Stimulated activated CD8-positive, alpha-beta memory T cell treated with anti-CD3 and anti-CD28 coated beads, Interleukin-12 subunit alpha, Interleukin-12 subunit beta, amount 100 ng/mL, for 4 hours (primary cell): Measurements from ENCODE around the gene NEURL1B.
"Not testable (repeated sequence)": the region's sequence is repeated elsewhere in the genome, so short reads cannot be mapped to it uniquely, and the experiment has no call there.

Source experiments
- DNase-seq: peaks from one replicate; pipeline ENCODE4 v3.0.0-alpha.2; 2020; ENCODE audit warnings: low read depth

Gene NEURL1B

DNA sequence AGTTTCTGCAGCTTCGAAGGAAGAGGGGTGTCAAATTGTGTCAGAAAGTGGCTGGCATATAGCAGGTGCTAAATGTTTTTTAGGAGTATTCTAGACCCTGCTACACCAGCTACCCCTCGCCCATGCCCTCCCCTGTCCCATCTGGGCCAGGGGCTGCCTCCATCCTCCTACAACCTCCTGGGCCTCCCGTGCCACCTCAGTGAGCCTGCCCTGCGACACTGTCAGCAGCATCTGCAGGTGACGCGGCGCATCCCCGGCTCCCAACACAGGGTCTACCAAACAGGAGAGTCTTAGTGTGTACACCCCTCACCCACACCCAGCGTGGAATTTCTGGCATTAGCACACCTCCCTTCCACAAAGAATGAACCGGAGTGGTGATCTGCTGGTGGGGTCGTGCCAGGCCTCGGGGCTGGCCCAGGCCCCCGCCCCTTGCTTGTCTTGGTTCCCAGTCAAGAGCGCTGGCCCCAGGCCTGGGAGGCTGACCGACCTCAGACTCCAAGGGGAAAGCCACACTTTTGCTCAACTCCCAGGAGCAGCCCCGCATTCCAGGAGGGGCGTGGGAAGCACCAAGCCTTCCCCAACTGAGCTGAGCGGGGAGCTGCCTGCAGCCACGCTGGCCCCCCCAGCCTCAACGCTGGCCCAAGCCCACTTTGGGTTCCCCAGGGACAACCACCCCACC lies 55.2 kb downstream of the NEURL1B start:
- DNase-seq, result no peak

DNA sequence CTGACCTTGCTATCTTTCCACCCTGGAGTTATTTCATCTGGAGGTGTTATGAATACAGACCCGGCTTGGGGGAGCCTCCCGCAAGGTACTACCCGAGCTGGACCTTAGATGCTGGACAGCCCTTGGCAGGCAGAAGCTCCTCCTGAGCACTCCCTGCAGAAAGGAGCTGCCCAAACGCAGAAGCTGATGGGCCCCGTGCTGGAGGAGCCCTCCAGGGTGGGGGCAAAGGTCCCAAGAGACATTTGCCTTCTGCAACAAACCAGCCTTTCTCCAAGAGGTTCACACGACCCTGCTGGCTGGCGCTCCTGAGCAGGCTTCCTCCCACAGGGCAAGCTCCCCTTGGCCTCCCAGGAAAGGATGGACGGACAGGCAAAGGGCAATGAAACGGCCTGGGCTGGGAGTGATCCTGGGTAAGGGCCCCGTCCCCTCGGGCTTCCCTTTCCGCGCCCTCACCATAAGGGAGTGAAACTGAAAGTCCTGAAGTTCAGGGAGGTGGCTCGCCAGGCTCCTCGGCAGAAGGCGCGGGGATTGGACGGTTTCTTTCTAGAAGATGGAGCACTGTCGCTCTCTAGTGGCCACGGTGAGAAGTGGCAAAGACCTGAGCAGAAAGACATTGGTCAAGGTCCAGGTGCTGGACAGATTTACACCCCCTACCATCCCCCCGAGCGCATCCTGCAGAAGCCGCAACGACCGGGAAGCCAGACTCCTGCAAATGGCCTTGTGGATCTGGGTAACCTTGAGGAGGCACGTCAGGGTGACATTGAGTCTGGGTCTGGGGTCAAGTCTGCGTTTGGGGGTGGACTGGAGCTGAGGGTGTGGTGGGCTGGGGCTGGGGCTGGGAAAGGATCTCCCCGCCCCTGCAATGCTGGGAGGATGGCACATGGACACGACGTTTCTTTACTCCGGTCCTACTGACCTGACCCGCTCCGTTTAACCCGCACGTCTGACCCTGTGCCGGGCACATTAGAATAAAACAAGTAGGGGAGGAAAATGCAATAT lies 56.4 kb downstream of the NEURL1B start:
- DNase-seq, result peak; percentile 69

DNA sequence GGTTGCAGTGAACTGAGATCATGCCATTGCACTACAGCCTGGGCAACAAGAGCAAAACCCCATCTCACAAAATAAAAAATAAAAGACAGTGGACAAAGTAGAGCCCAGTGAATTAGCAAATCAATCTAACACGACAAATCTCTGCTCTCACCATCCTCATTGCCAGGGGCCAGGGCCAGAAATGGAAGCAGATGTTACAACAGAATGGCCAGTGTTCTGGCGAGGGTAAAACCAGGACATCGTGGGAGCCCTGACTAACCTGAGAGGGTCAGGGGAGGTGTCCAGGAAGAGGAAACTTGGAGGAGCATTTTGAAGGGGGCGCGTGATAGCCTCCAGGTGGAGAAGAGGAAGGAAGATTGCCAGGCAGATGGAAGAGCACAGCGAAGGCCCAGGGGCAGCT lies 58.4 kb downstream of the NEURL1B start:
- no peak for DNase-seq

DNA sequence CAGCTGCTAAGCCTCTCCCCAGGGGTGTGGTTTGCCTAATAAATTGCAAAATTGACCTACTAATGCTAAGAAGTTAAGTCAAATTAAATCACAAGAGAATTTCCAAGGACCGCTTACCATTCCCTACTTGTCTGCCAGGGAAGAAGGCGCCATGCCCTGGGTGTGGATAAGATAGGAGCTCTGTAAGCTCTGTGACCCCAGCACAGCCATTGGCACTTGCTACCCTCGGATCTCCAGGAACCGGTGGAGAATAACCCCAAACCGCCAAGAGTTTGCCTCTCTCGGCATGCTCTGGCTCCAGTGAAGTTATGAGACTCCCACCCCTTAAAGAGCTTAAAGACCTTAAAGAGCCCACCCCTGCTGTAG lies 58.9 kb downstream of the NEURL1B start:
- no peak for DNase-seq

DNA sequence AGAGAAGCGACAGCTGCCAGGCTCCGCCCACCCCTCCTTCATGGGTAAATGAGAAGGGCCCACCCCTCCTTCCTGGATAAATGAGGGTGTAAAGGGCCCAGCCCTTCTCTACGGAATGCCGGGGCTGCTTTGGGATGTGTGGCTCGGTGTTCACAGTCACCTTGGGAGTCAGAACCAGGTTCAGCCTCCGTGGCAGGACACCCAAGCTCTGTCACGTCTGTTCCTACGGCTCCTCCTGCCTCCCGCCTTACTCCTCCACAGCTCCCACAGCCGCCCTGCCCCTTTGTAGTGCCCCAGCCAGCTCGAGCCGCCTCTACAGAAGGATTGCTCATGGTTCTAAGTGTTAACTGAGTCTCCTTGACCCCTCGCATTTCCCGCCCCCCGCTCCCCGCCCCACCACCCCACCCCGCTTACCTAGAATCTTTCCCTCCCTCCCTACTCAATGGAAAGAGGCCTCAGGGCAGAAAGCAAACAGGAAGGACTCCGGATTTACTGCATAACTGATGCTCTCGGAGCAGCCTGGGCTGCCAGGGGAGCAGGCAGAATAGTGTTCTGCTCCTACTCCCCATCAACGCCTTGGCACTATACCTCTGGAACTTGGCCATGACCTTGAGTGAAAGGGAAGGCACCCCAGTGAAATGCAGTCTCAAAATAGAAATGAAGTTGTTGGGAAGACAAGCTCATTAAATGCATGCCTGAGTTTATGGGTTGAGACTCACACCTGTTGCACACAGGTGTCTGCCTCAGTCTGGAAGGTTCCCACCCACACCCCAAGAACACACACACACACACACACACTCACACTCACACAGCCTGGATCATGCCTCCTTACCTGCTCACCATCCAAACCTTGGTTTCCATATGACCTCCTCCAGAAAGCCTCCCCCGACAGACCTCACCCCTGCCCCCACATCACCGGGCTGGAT lies 59.6 kb downstream of the NEURL1B start:
- no peak for DNase-seq

DNA sequence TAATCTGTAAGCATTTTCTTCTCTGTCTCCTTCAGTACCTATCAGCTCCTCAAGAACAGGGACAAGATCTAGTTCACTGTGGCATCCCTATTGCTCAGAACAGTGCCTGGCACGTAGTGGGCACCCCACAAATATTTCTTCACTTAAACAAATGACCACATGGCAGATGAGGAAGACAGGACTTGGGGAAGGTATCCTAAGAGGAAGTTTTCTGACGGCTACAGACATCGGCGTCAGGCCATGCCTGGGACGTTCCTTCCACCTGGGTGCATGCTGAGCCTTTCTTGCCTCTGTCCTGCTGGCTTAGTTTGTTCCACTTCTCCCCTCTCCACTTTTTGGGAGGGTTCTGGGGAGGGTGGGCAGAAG lies 60.2 kb downstream of the NEURL1B start:
- no peak for DNase-seq

DNA sequence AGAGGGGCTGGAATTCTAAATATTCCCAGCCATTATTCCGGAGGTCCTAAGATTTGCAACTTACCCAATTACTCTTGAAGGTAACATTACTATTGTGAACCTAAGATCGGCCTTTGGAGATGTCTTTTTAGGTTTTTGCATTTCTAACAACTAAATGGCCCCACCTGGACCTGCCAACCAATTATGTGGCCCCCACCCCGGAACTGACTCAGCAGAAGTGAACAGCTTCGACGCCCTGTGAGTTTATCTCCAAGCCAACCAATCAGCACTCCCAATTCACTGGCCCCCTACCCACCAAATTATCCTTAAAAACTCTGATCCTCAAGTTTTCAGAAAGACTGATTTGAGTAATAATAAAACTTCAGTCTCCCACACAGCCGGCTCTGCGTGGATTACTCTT lies 62.9 kb downstream of the NEURL1B start:
- DNase-seq, result no peak

DNA sequence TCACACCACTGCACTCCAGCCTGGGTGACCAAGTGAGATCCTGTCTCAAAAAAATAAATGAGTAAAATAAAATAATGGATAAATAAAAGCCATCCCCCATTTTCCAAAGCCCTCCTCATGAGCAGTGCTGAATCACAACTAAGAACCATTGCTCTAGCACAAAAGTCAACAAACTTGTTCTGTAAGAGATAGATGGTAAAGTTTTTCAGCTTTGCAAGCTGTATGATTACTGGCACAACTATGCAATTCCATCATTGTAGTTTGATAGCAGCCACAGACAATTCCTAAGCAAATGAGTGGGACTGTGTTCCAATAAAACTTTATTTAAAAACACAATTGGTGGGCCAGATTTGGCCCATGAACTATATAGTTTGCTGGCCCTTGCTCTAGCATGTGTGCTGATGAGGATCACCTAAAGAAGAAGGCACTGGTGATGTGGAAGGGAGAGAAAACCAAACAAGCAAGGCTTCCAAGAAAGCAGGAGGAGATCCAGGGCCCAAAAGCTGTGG lies 64.6 kb downstream of the NEURL1B start:
- no peak for DNase-seq

DNA sequence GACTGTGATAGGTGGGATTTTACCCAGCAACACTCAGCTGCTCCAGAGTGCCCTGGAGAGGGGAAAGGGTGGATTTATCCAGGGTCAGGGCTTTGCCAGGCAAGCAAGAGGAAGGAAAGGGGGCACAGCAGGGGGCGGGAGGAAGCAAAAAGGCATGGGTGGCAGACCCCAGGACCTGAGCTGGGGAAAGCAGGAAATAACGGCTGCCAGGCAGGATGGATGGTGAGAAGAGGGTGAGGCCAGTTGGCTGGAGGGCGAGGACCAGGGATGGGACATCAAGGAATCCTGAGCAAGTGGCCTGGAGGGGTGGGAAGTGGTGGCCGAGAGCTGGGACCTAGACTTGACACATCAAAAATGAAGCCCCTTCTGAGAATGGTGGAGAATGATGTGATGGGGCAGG lies 65.7 kb downstream of the NEURL1B start:
- no peak for DNase-seq

DNA sequence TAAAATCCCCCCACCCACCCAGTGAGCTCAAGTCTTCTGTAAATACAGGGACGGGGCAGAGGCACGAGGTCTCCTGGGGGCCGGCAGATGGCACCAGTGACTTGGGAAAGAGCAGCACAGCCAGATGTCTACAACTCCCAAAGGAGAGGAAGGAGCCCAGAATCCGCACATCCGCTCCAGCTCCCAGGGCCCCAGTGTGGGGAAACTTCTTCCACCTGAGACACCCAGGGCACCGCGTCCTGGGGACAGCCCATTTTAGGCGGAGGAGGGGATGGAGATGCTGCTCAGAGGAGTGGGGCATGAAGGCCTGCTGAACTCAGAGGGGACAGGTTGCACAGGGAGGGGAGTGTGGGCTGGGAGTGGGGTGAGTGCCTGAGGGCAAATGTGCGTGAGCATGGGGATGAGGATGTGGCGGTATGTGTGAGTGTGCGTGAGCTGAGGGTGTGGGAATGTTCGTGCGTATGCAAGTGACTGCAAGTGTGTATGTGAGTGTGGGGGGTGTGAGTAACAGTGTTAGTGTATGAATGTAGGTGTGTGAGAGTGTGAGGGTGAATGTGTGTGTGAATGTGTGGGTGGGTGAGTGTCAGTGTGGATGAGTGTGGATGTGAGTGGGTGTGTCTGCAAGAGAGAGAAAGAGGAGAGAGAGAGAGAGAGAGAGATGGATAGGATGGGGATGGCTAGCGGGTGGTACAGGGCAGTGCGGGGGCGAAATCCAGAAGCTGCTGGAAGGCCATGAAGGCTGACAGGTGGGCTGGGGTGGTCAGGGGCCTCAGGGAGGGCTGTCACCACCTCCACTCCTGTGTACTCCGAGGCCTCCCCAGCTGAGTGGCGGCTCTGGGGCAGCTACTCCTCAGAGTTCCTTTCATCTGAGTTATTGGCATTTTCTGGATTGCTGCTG lies 66.5 kb downstream of the NEURL1B start:
- DNase-seq, result no peak

DNA sequence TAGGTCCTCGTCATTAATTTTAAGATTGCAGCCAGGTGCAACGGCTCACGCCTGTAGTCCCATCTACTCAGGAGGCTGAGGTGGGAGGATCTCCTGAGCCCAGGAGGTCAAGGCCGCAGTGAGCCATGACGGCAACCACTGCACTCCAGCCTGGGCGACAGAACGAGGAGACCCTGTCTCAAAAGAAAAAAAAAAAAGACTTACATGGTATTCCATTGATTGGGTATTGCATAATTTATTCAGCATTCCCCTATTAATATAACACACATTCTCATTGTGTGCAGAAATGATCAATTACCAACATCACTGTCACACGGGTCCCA lies 67.1 kb downstream of the NEURL1B start:
- DNase-seq, result no peak

DNA sequence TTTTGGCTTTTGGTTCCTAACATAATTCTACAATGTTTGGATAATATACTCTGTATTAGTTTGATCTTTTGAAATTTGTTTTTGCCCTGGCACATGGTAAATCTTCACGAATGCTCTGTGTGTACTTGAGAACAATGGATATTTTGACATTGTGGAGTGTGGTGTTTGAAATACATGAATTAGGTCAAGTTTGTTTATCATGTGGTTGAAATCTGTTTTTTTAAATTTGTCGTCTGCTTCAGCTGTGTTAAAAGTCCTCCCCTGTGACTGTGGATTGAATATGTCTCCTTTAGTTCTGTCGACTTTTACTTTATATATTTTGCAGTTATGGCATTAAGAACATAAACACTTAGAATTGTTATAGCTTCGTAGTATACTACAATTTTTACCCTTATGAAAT lies 69.6 kb downstream of the NEURL1B start:
- no peak for DNase-seq

DNA sequence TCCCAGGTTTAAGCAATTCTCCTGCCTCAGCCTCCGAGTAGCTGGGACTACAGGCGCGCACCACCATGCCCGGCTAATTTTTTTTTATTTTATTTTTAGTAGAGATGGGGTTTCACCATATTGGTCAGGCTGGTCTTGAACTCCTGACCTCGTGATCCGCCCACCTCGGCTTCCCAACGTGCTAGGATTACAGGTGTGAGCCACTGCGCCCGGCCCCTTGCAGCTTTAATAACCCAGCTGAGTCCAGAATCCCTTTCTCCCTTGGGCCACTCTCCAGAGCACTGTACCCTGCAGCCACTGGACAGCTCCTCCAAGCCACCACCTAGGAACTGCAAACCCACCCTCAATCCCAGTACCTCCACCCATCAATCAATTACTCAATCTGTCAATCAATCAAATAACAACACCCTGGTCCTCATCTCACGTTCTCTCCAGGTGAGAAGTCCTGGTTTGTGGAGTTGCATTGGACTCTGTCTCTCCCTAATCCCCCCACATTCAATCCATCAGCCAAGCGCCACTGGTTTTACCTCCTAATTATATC lies 70.3 kb downstream of the NEURL1B start:
- not testable (repeated sequence) for DNase-seq

DNA sequence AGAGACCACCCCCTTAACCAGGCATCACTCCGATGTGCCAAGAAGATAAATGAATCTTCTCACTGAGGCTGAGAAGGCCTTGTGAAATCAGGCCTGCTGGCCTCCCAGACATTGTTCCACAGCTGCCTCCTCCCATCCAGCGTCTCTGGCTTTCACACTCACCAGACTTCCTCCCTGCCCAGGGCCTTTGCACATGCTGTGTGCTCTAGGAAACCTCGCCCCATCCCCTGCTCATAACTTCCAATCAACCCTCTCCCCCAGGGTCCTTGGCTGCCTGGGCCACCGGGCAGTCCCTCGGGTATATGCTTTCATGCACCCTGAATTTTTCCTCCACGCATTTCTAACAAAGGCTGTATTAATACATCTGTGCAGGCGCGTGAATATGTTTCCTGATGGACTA lies 71.5 kb downstream of the NEURL1B start:
- no peak for DNase-seq

DNA sequence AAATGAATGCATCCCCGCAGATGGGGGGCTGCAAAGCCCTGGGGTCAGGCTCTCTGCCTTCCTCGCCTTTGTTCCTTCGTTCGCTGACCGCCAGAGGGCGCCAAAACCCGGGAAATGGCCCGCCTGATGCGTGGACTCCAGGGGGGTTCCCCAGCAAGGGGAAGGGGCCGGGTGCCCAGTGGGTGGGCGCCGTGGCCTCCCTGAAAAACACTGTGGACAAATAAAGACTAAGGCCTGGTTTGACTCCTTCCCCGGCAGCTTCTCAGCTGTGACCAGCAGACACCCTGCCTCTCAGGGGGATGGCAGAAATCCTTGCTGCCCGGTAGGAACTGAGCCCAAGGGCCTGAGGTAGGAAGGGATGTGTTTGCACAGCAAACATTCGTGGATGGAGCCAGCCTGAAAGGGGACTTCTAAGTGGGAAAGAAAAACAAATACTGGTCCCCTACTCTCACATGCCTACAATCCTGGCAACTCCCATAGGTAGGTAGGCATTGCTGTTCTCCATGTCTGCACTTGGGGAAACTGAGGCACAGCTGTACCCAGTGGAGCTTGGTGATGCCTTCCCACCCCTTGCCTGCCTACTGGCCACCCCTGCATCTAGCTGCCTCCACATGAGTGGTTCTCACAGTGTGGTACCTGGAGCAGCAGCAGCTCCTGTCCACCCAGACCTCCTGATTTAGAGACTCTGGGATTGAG lies 72.2 kb downstream of the NEURL1B start:
- peak; percentile 52 for DNase-seq

DNA sequence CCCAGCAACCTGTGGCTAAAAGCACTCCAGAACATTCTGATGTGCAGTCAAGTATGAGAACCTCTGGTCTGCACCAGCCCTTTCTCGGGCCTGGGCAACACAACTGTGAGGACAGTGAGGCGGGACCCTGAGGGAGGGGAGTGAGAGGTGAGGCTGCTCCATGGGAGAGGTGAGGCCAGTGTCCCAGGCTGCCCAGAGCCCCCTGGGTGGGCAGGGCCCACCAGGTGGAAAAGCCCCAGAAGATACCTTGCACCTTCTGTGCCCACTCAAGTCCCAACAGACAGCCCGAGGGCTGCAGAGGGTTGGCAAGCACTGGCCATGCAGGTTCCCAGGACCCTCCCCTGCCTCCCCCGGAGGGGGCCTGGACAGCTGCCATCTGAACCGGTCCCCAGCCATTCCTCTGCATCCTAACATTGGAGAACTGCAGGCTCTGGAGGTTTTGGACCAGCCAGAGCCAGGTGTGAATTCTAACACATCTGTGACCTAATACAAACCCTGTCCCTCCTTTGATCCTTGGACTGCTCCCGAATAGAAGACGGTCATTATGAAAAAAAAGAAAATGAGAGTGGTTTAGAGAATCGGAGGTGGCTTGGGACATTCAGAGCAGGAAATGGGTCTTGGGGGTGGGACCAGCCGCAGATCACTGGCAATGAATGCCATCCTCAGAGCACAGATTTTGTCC lies 72.9 kb downstream of the NEURL1B start:
- DNase-seq, result no peak

DNA sequence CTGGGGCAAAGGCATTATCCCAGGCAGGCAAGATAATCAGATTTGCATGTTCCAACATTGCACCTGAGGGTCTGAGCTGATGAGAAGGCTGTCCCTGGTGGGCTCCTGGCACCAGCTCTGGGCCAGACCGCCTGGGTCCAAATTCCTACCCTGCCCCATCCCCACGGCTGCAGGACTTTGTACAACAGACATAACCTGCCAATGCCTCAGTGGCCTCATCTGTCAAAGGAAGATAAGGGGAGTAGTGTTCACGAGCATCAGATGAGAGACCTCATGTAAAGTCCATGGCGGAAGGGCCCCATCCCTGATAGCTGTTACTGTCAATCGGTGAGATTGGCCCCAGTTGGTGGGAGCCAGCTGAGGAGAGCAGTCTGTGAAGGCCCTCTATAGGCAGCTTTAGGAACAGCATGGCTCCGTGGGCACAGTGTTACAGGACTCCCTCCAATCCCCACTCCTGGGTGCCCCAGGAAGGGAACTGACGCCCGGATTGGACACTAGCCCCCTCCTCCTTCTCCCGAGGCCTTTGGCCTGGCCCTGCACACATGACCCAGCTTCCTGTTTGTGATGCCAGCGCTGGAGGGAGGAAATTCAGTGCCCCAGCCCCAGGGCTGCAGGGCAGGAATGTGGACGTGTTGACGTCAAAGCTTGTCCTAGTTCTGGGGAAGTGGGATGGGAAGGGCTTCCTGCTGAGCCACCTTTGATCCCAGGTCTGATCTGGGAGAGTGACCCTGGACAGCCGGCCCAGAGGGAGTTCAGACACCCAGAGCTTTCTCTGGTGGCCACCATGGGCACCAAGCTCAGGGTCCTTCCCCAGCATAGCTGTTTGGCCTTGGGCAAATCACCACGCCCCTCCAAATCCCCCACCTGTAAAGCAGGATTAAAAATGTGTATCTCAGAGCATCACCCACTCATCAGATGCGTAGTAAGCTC lies 73.7 kb downstream of the NEURL1B start:
- peak; percentile 32 for DNase-seq

DNA sequence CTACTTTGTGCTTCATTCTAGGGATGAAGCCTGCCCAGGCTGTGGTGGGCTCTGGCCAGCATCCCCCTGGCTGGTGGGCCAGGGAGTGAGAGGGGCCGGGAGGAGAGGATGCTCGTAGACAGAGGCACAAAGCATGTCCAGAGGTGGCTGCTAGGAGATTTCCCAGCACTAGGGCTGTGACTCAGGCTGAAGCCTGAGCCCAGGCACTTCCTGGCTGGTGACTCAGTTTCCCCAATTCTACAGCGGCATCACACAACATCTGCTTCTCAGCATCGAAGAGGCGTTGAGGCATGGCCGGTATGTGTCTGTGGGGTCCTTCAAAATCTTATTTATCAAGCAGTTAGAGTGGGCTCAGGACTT lies 74.3 kb downstream of the NEURL1B start:
- DNase-seq, result no peak
